HepG2 (cell line): Measurements from ENCODE around the gene CCDC34. TPM values are rescaled to one million over a fixed set of nuclear protein-coding genes. Genes with fewer than 3 reads are reported as not detected.

ENCODE experiments used
- ATAC-seq: fragments of 200-7000 bp; cut with Tn5 transposase; 3 replicates; pipeline ENCODE4 v1.9.1; 2020; ENCODE audit warnings: mild to moderate bottlenecking, moderate library complexity
- BruUV-seq: library from RNA; stranded (reverse); fragments of 400-500 nt; replicated peaks from 2 replicates; lab custom pipeline; 2021; lab: Mats Ljungman, UMichigan
- CTCF ChIA-PET: fragments of 300-600 bp; formaldehyde crosslinking; extraction: SDS; loops from one replicate; lab custom pipeline; 2021; ENCODE audit warnings: low total read pairs, inconsistent platforms, low intra/inter-chr PET ratio; lab: Yijun Ruan, JAX
- POLR2A ChIA-PET: fragments of 350-600 bp; sonication (Branson Sonifier 250); formaldehyde crosslinking; loops from one replicate; lab custom pipeline; 2020; ENCODE audit warnings: antibody characterized with exemption, inconsistent platforms; lab: Yijun Ruan, JAX
- DNase-seq: peaks from one replicate; pipeline ENCODE4 v3.0.0-alpha.2; 2015; ENCODE audit warnings: low spot score
- FAIRE-seq: peaks from 3 replicates; lab custom pipeline; 2011; peaks lifted over from hg19 to GRCh38; lab: Jason Lieb, UNC
- H2AFZ ChIP-seq: one replicate; pipeline ENCODE4 v1.6.1; 2011; ENCODE audit warnings: low read length, inconsistent platforms
- H3K27ac ChIP-seq: fragments of 300-600 bp; 3 replicates; pipeline ENCODE4 v1.8.0; 2011; ENCODE audit warnings: mixed run types, mild to moderate bottlenecking, mixed read lengths, low read length, inconsistent platforms; ENCODE audit not compliant: insufficient read depth; ENCODE audit errors: extremely low read length
- H3K27me3 ChIP-seq, 2 experiments: fragments of 200-600 bp in 1 of 2; 2 replicates in 1 of 2; 3 replicates in 1 of 2; pipeline versions ENCODE4 v1.6.0 to v1.8.0; 2011; ENCODE audit warnings: low read length in 2 of 2, mild to moderate bottlenecking in 2 of 2, moderate library complexity in 2 of 2, inconsistent platforms in 1 of 2; ENCODE audit not compliant: insufficient read depth in 2 of 2, control insufficient read depth in 1 of 2
- H3K36me3 ChIP-seq, 2 experiments: fragments of 200-600 bp in 1 of 2; replicated peaks in 1 of 2; 2 replicates in 1 of 2; 3 replicates in 1 of 2; pipeline versions ENCODE4 v1.5.1 to v1.8.0; 2011; ENCODE audit warnings: low read length in 2 of 2, inconsistent platforms in 1 of 2; ENCODE audit not compliant: insufficient read depth in 2 of 2, control insufficient read depth in 1 of 2
- H3K4me1 ChIP-seq: 2 replicates; pipeline ENCODE4 v1.5.1; 2012; ENCODE audit warnings: low read length, inconsistent platforms; ENCODE audit not compliant: insufficient read depth
- H3K4me2 ChIP-seq: 2 replicates; pipeline ENCODE4 v1.6.0; 2011; ENCODE audit warnings: low read depth, low read length, inconsistent platforms
- H3K4me3 ChIP-seq, 3 experiments: fragments of 200-600 bp in 1 of 3; sonication (generic), shearing (Covaris generic) in 1 of 3; replicated peaks in 1 of 3; 2 replicates each; pipeline ENCODE4 v1.5.1; 2011 to 2016; ENCODE audit warnings: low read length in 3 of 3, inconsistent platforms in 2 of 3, low read depth in 2 of 3, mild to moderate bottlenecking in 2 of 3, control low read depth in 1 of 3, mixed read lengths in 1 of 3; ENCODE audit not compliant: insufficient read depth in 1 of 3
- H3K79me2 ChIP-seq: one replicate; pipeline ENCODE4 v1.6.1; 2011; ENCODE audit warnings: low read length, inconsistent platforms; ENCODE audit not compliant: insufficient read depth
- H3K9ac ChIP-seq: 2 replicates; pipeline ENCODE4 v1.6.0; 2011; ENCODE audit warnings: mild to moderate bottlenecking, low read depth, low read length, inconsistent platforms; ENCODE audit not compliant: insufficient read depth
- H3K9me3 ChIP-seq: 2 replicates; pipeline ENCODE4 v1.5.1; 2012; ENCODE audit warnings: mild to moderate bottlenecking, low read length
- H4K20me1 ChIP-seq: 2 replicates; pipeline ENCODE4 v1.6.0; 2011; ENCODE audit warnings: inconsistent platforms, mild to moderate bottlenecking, low read length, moderate library complexity; ENCODE audit not compliant: insufficient read depth
- GLMP ChIP-seq: sonication (generic); formaldehyde crosslinking; IDR thresholded peaks from 2 replicates; pipeline ENCODE4 v1.9.0; 2021; ENCODE audit warnings: missing genetic modification reagents, mild to moderate bottlenecking, borderline replicate concordance
- MTA3 ChIP-seq: sonication (generic); formaldehyde crosslinking; IDR thresholded peaks from 2 replicates; pipeline ENCODE4 v1.4.0; 2020; ENCODE audit warnings: missing genetic modification reagents
- NFAT5 ChIP-seq: sonication (generic); formaldehyde crosslinking; IDR thresholded peaks from 2 replicates; pipeline ENCODE4 v1.4.0; 2020; ENCODE audit warnings: missing genetic modification reagents
- PLRG1 ChIP-seq: fragments of 450-650 bp; conservative IDR thresholded peaks from 2 replicates; pipeline ENCODE4 v1.6.1; 2016
- ZNF263 ChIP-seq: sonication (generic); formaldehyde crosslinking; IDR thresholded peaks from 2 replicates; pipeline ENCODE4 v1.4.0; 2020; ENCODE audit warnings: missing genetic modification reagents
- ZNF280B ChIP-seq: sonication (generic); formaldehyde crosslinking; IDR thresholded peaks from 2 replicates; pipeline ENCODE4 v1.5.0; 2020; ENCODE audit warnings: missing genetic modification reagents, mild to moderate bottlenecking, borderline replicate concordance
- ZNF350 ChIP-seq: sonication (generic); formaldehyde crosslinking; IDR thresholded peaks from 2 replicates; pipeline ENCODE4 v1.4.0; 2020; ENCODE audit warnings: mild to moderate bottlenecking, low read depth, missing genetic modification reagents, borderline replicate concordance
- ZNF432 ChIP-seq: sonication (generic); formaldehyde crosslinking; IDR thresholded peaks from 2 replicates; pipeline ENCODE4 v1.5.0; 2020; ENCODE audit warnings: missing genetic modification reagents, mild to moderate bottlenecking, borderline replicate concordance
- ZNF468 ChIP-seq: sonication (generic); formaldehyde crosslinking; IDR thresholded peaks from 2 replicates; pipeline ENCODE4 v1.8.0; 2022; ENCODE audit warnings: mild to moderate bottlenecking, moderate library complexity, missing genetic modification reagents
- ZNF510 ChIP-seq: sonication (generic); formaldehyde crosslinking; IDR thresholded peaks from 2 replicates; pipeline ENCODE4 v1.4.0; 2020; ENCODE audit warnings: low read depth, mild to moderate bottlenecking, missing genetic modification reagents
- ZNF550 ChIP-seq: sonication (generic); formaldehyde crosslinking; IDR thresholded peaks from 2 replicates; pipeline ENCODE4 v1.4.0; 2020; ENCODE audit warnings: mild to moderate bottlenecking, missing genetic modification reagents, borderline replicate concordance
- ZNF572 ChIP-seq: sonication (generic); formaldehyde crosslinking; IDR thresholded peaks from 2 replicates; pipeline ENCODE4 v1.5.1; 2020; ENCODE audit warnings: mild to moderate bottlenecking, missing genetic modification reagents
- ZNF670 ChIP-seq: sonication (generic); formaldehyde crosslinking; IDR thresholded peaks from 2 replicates; pipeline ENCODE4 v1.8.0; 2022; ENCODE audit warnings: mild to moderate bottlenecking, missing genetic modification reagents, borderline replicate concordance
- ZNF891 ChIP-seq: sonication (generic); formaldehyde crosslinking; IDR thresholded peaks from 2 replicates; pipeline ENCODE4 v1.5.0; 2020; ENCODE audit warnings: mild to moderate bottlenecking, missing genetic modification reagents
- ZSCAN25 ChIP-seq: sonication (generic); formaldehyde crosslinking; IDR thresholded peaks from 2 replicates; pipeline ENCODE4 v1.8.0; 2022; ENCODE audit warnings: mild to moderate bottlenecking, missing genetic modification reagents
- ZUFSP ChIP-seq: sonication (generic); formaldehyde crosslinking; IDR thresholded peaks from 2 replicates; pipeline ENCODE4 v1.9.0; 2021; ENCODE audit warnings: missing genetic modification reagents, mild to moderate bottlenecking, borderline replicate concordance
- WGBS: methylation state at CpG from one replicate; pipeline ENCODE4 v1.1.6; 2017; ENCODE audit warnings: low lambda C conversion rate; 5-methylcytosine and 5-hydroxymethylcytosine counted together
- in situ Hi-C: cut with HindIII; loops from 2 replicates; pipeline ENCODE4 v1.10.0; 2017; ENCODE audit warnings: low pct_unique_long_range_greater_than_20kb; ENCODE audit not compliant: extremely low pct_ligation_motif_present
- intact Hi-C: fragments of 100-400 bp; cut with micrococcal nuclease; formaldehyde crosslinking; loops from one replicate; pipeline ENCODE4 v1.10.0; 2022; ENCODE audit not compliant: unreplicated experiment
- polyA plus RNA-seq, 8 experiments: library from polyadenylated mRNA; depleted of rRNA in 3 of 8; stranded (reverse) in 7 of 8; unstranded in 1 of 8; fragments of >200 nt; fragmentation: Illumina TruSeq in 4 of 8; extraction: Trizol in 4 of 8; gene quantifications; 2 replicates each; pipeline versions ENCODE4 v1.2.1 to v1.2.3, GENCODE V29; 2011 to 2016; ENCODE audit warnings: low read depth in 4 of 8, missing spikeins in 1 of 8, mixed read lengths in 1 of 8; ENCODE audit not compliant: insufficient read depth in 1 of 8
- total RNA-seq, 5 experiments: library from RNA; depleted of rRNA; stranded (reverse); fragments of >200 nt; fragmentation: Illumina TruSeq; extraction: Trizol; gene quantifications; 2 replicates each; pipeline ENCODE4 v1.2.3, GENCODE V29; 2016; ENCODE audit warnings: low read depth in 1 of 5

CCDC34 gene
- total and polyA plus RNA-seq, 2 of the 13 experiments (the other 11 are each of a cell fraction or from before 2014, with no cell fraction given): 7.6 to 34.3 TPM

GRCh38 chr11:27388001-27388400 lies 25.0 kb upstream of the CCDC34 start:
- Histone ChIP-seq H3K4me2 (no peak overlapping the region), H4K20me1 (no peaks in the 10 kb centered on the region), H3K9ac (no peak overlapping the region), H2AFZ (no peak overlapping the region), H3K36me3 (peaks cover 11 to 47% of the 10 kb centered on the region in 2 experiments), H3K4me1 (peaks cover 60% of the 10 kb centered on the region), H3K9me3 (no peaks in the 10 kb centered on the region), H3K4me3 (no peak overlapping the region), H3K27me3 (no peaks in the 10 kb centered on the region), H3K27ac (no peak overlapping the region), H3K79me2 (peaks cover 29% of the 10 kb centered on the region)
- ATAC-seq: no peak
- in situ Hi-C loops (no loop called here), intact Hi-C loops (no loop called here)
- no peak for FAIRE-seq
- POLR2A ChIA-PET: no interaction called here
- no peak for DNase-seq
- WGBS: 69% methylated on average over 2 of the region's 2 CpGs
- CTCF ChIA-PET: no interaction called here
- no TSS peak for BruUV-seq
- TF ChIP-seq ZNF468: no peak
- no peak for TF ChIP-seq ZUFSP (CRISPR knock-in tag)
- TF ChIP-seq ZSCAN25 (CRISPR knock-in tag): no peak
- no peak for TF ChIP-seq MTA3 (CRISPR knock-in tag)
- TF ChIP-seq ZNF670 (CRISPR knock-in tag): no peak
- no peak for TF ChIP-seq ZNF572
- TF ChIP-seq ZNF280B (CRISPR knock-in tag): no peak
- TF ChIP-seq ZNF432 (CRISPR knock-in tag): no peak
- TF ChIP-seq ZNF263 (CRISPR knock-in tag): no peak
- no peak for TF ChIP-seq PLRG1
- no peak for TF ChIP-seq ZNF350 (CRISPR knock-in tag)
- TF ChIP-seq ZNF510 (CRISPR knock-in tag): no peak
- no peak for TF ChIP-seq NFAT5
- TF ChIP-seq GLMP (CRISPR knock-in tag): no peak
- TF ChIP-seq ZNF891: no peak
- no peak for TF ChIP-seq ZNF550 (CRISPR knock-in tag)
